H1 (cell line): ENCODE data around the gene TMSB10. TPM values are rescaled to one million over a fixed set of nuclear protein-coding genes. Genes with fewer than 3 reads are reported as not detected.
"Not testable (repeated sequence)": the region's sequence is repeated elsewhere in the genome, so short reads cannot be mapped to it uniquely, and the experiment has no call there.

Source experiments
- CTCF ChIA-PET: fragments of 300-600 bp; sonication (Branson Sonifier 250); formaldehyde crosslinking; loops from one replicate; lab custom pipeline; 2021; ENCODE audit not compliant: partially characterized antibody; lab: Charles Lee
- POLR2A ChIA-PET: fragments of 300-600 bp; sonication (Branson Sonifier 250); formaldehyde crosslinking; loops from one replicate; lab custom pipeline; 2021; ENCODE audit warnings: inconsistent platforms; ENCODE audit not compliant: partially characterized antibody; lab: Charles Lee
- DNase-seq, 2 experiments: peaks; one replicate each; pipeline versions ENCODE4 v3.0.0 to v3.0.0-alpha.2; 2010 to 2022; ENCODE audit warnings: low spot score in 2 of 2, low read depth in 1 of 2, mixed read lengths in 1 of 2
- FAIRE-seq: peaks from 2 replicates; lab custom pipeline; 2011; peaks lifted over from hg19 to GRCh38; lab: Jason Lieb, UNC
- H2AFZ ChIP-seq: 2 replicates; pipeline ENCODE4 v1.8.1; 2012; ENCODE audit warnings: low read length, inconsistent platforms
- H2AK5ac ChIP-seq: 2 replicates; pipeline ENCODE4 v1.6.1; 2013; ENCODE audit warnings: low read depth, low read length
- H2BK120ac ChIP-seq: replicated peaks from 2 replicates; pipeline ENCODE3; 2013; ENCODE audit warnings: low read depth, low read length, inconsistent platforms
- H2BK12ac ChIP-seq: 2 replicates; pipeline ENCODE4 v1.6.1; 2013; ENCODE audit warnings: low read depth, low read length
- H2BK15ac ChIP-seq: 2 replicates; pipeline ENCODE4 v1.6.1; 2013; ENCODE audit warnings: low read length
- H2BK20ac ChIP-seq: 2 replicates; pipeline ENCODE4 v1.6.1; 2013; ENCODE audit warnings: low read length
- H2BK5ac ChIP-seq: 2 replicates; pipeline ENCODE4 v1.6.1; 2013; ENCODE audit warnings: low read depth, low read length
- H3K14ac ChIP-seq: 2 replicates; pipeline ENCODE4 v1.6.1; 2013; ENCODE audit warnings: inconsistent platforms; ENCODE audit not compliant: insufficient read length
- H3K18ac ChIP-seq: 2 replicates; pipeline ENCODE4 v1.6.1; 2013; ENCODE audit warnings: low read length; ENCODE audit errors: extremely low read depth
- H3K23ac ChIP-seq: 2 replicates; pipeline ENCODE4 v1.6.1; 2013; ENCODE audit warnings: inconsistent platforms; ENCODE audit not compliant: insufficient read length
- H3K23me2 ChIP-seq: 2 replicates; pipeline ENCODE4 v1.6.1; 2013; ENCODE audit warnings: low read depth, low read length
- H3K27ac ChIP-seq: 2 replicates; pipeline ENCODE4 v1.6.1; 2011; ENCODE audit warnings: low read depth, low read length, inconsistent platforms
- H3K27me3 ChIP-seq, 4 experiments: replicated peaks in 1 of 4; 1 replicate in 1 of 4; 2 replicates in 3 of 4; pipeline versions ENCODE4 v1.6.1 to v1.8.1; 2011 to 2013; ENCODE audit warnings: low read length in 3 of 4, mild to moderate bottlenecking in 3 of 4, inconsistent platforms in 2 of 4, mixed read lengths in 2 of 4, moderate library complexity in 1 of 4; ENCODE audit not compliant: control insufficient read depth in 3 of 4, insufficient read depth in 3 of 4; ENCODE audit errors: extremely low read depth in 1 of 4
- H3K36me3 ChIP-seq, 4 experiments: 2 replicates each; pipeline versions ENCODE4 v1.6.1 to v1.8.1; 2011 to 2013; ENCODE audit warnings: mild to moderate bottlenecking in 4 of 4, low read length in 3 of 4, moderate library complexity in 2 of 4, control low read depth in 1 of 4, inconsistent platforms in 1 of 4; ENCODE audit not compliant: insufficient read depth in 4 of 4, control insufficient read depth in 2 of 4
- H3K4ac ChIP-seq: replicated peaks from 2 replicates; pipeline ENCODE3; 2013; ENCODE audit warnings: low read length, low read depth, mixed read lengths, inconsistent platforms; ENCODE audit not compliant: insufficient read length
- H3K4me1 ChIP-seq, 4 experiments: replicated peaks in 1 of 4; 1 replicate in 1 of 4; 2 replicates in 3 of 4; pipeline versions ENCODE4 v1.6.1 to v1.8.1; 2011 to 2013; ENCODE audit warnings: low read length in 3 of 4, inconsistent platforms in 2 of 4, mixed read lengths in 1 of 4; ENCODE audit not compliant: insufficient read depth in 4 of 4, control insufficient read depth in 3 of 4
- H3K4me2 ChIP-seq, 2 experiments: 2 replicates each; pipeline versions ENCODE4 v1.6.1 to v1.8.1; 2011 to 2013; ENCODE audit warnings: low read depth in 2 of 2, low read length in 2 of 2, control low read depth in 1 of 2, inconsistent platforms in 1 of 2, mild to moderate bottlenecking in 1 of 2; ENCODE audit not compliant: insufficient read depth in 1 of 2
- H3K4me3 ChIP-seq, 4 experiments: fragments of 200-600, 300-600 bp in 1 of 4; sonication (generic), shearing (Covaris generic), sonication (Bioruptor Twin) in 1 of 4; 2 replicates each; pipeline versions ENCODE4 v1.5.1 to v1.8.1; 2011 to 2016; ENCODE audit warnings: low read length in 4 of 4, low read depth in 3 of 4, control low read depth in 2 of 4, inconsistent platforms in 2 of 4, mild to moderate bottlenecking in 2 of 4, mixed read lengths in 1 of 4, moderate library complexity in 1 of 4; ENCODE audit not compliant: insufficient read depth in 2 of 4; ENCODE audit errors: extremely low read depth in 1 of 4
- H3K56ac ChIP-seq: replicated peaks from 2 replicates; pipeline ENCODE3; 2013; ENCODE audit warnings: low read depth, mild to moderate bottlenecking, mixed read lengths, low read length, inconsistent platforms; ENCODE audit not compliant: insufficient read length
- H3K79me1 ChIP-seq: 2 replicates; pipeline ENCODE4 v1.6.1; 2013; ENCODE audit warnings: low read depth, low read length, control low read depth
- H3K79me2 ChIP-seq, 2 experiments: 2 replicates each; pipeline versions ENCODE4 v1.6.1 to v1.8.1; 2012 to 2013; ENCODE audit warnings: low read length in 2 of 2, mild to moderate bottlenecking in 2 of 2, inconsistent platforms in 1 of 2; ENCODE audit not compliant: insufficient read depth in 2 of 2, control insufficient read depth in 1 of 2
- H3K9ac ChIP-seq, 4 experiments: replicated peaks in 1 of 4; 1 replicate in 1 of 4; 2 replicates in 3 of 4; pipeline versions ENCODE4 v1.6.1 to v1.8.1; 2011 to 2013; ENCODE audit warnings: low read depth in 3 of 4, low read length in 3 of 4, control low read depth in 2 of 4, mild to moderate bottlenecking in 2 of 4, moderate library complexity in 2 of 4, inconsistent platforms in 1 of 4; ENCODE audit errors: extremely low read depth in 1 of 4
- H3K9me3 ChIP-seq, 2 experiments: 2 replicates each; pipeline versions ENCODE4 v1.6.1 to v1.8.1; 2012 to 2013; ENCODE audit warnings: mild to moderate bottlenecking in 2 of 2, moderate library complexity in 2 of 2, control low read depth in 1 of 2, inconsistent platforms in 1 of 2, low read depth in 1 of 2, low read length in 1 of 2, mixed read lengths in 1 of 2; ENCODE audit not compliant: insufficient read depth in 2 of 2
- H4K20me1 ChIP-seq, 2 experiments: replicated peaks in 1 of 2; 2 replicates each; pipeline versions ENCODE3 to v1.8.1; 2011 to 2013; ENCODE audit warnings: inconsistent platforms in 2 of 2, low read length in 2 of 2, mild to moderate bottlenecking in 1 of 2; ENCODE audit not compliant: insufficient read depth in 2 of 2, control insufficient read depth in 1 of 2
- H4K5ac ChIP-seq: 2 replicates; pipeline ENCODE4 v1.6.1; 2013; ENCODE audit warnings: low read length, low read depth, mixed read lengths, inconsistent platforms; ENCODE audit not compliant: insufficient read length
- H4K8ac ChIP-seq: 2 replicates; pipeline ENCODE4 v1.8.0; 2013; ENCODE audit warnings: mild to moderate bottlenecking, moderate library complexity, low read length, inconsistent platforms; ENCODE audit not compliant: insufficient read depth; ENCODE audit errors: extremely low read depth
- H4K91ac ChIP-seq: replicated peaks from 2 replicates; pipeline ENCODE3; 2013; ENCODE audit warnings: low read length, mixed read lengths, inconsistent platforms; ENCODE audit not compliant: insufficient read length
- RAD21 ChIP-seq, 2 experiments: IDR thresholded peaks in 1 of 2; conservative IDR thresholded peaks in 1 of 2; 2 replicates each; pipeline ENCODE4 v1.6.1; 2011; ENCODE audit warnings: low read depth in 2 of 2, low read length in 2 of 2, improper control_type of control experiment in 1 of 2, inconsistent platforms in 1 of 2, mild to moderate bottlenecking in 1 of 2, moderate library complexity in 1 of 2
- TBP ChIP-seq: IDR thresholded peaks from 2 replicates; pipeline ENCODE4 v1.6.1; 2011; ENCODE audit warnings: low read depth, low read length, improper control_type of control experiment
- WGBS, 2 experiments: shearing (Covaris generic) in 1 of 2; methylation state at CpG; one replicate each; pipeline versions ENCODE4 v1.1.6 to v1.1.7; 2013 to 2015; ENCODE audit warnings: low lambda C conversion rate in 2 of 2, mixed read lengths in 2 of 2, inconsistent platforms in 1 of 2, low coverage in 1 of 2, missing lambda C conversion rate in 1 of 2; ENCODE audit not compliant: insufficient replicate concordance in 2 of 2, insufficient coverage in 1 of 2, insufficient read length in 1 of 2; ENCODE audit errors: extremely low coverage in 1 of 2, missing lambda C conversion rate in 1 of 2; 5-methylcytosine and 5-hydroxymethylcytosine counted together
- polyA plus RNA-seq, 7 experiments: library from polyadenylated mRNA; depleted of rRNA in 3 of 7; stranded (reverse) in 5 of 7; unstranded in 2 of 7; fragments of >200 nt in 5 of 7; fragments of 200-250 nt in 2 of 7; gene quantifications; 1 replicate in 5 of 7; 2 replicates in 1 of 7; 4 replicates in 1 of 7; pipeline versions ENCODE4 v1.2.1 to v1.2.3, GENCODE V29; 2011 to 2013; ENCODE audit warnings: missing spikeins in 2 of 7, mixed read lengths in 2 of 7
- total RNA-seq: library from RNA; stranded (reverse); fragmentation: NEBNext Ultra II Directional; extraction: Animal tissue kit (Norgen Biotek cat#: 25700); gene quantifications from 2 replicates; pipeline ENCODE4 v1.2.1, GENCODE V29; 2021
- TF ChIP-seq, protein P1 (sequence below): IDR thresholded peaks from 2 replicates; pipeline ENCODE4 v1.6.1; 2012; ENCODE audit warnings: inconsistent platforms
- TF ChIP-seq, protein P2 (sequence below): IDR thresholded peaks from 2 replicates; pipeline ENCODE4 v1.6.1; 2011; ENCODE audit warnings: low read length, improper control_type of control experiment

The TMSB10 gene
- total and polyA plus RNA-seq, 2 of the 8 experiments (the other 6 are each of a cell fraction or from before 2014, with no cell fraction given), result 593 to 1,075 TPM

DNA sequence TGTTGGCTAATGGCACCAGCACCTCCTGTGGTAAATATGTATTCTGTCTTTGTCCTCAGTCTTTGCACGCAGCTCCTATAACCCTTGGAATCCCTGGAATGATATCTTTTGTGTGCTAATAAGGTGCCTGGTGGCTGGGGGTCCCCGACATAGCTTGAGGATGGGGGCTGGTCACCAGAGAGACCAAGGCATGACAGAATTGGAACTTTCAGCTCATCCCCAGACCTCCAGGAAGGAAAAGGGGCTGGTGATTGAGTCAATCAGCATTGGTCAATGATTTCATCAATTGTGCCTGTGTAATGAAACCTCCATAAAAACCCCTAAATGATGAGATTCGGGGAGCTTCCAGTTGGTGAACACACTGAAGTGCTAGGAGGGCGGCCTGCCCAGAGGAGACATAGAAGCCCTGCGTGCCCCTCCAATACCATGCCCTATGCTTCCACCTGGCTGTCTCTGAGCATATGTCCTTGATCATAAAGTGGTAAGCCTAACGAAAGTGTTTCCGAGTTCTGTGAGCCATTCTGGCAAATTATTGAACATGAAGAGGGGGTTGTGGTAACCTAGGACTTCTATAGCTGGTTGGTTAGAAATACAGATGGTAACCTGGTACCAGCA, 38.9 kb downstream of the TMSB10 start (continued):
- TF ChIP-seq RAD21 (IDR thresholded peaks at IDR 0.05 in 1 of 2, conservative IDR thresholded peaks at IDR 0.05 in 1 of 2; ENCODE audit: low read depth in 2 of 2, low read length in 2 of 2), result no peak
- no peak for TF ChIP-seq TBP
- TF ChIP-seq, protein P1, sequence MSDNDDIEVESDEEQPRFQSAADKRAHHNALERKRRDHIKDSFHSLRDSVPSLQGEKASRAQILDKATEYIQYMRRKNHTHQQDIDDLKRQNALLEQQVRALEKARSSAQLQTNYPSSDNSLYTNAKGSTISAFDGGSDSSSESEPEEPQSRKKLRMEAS, result no peak
- TF ChIP-seq, protein P2, sequence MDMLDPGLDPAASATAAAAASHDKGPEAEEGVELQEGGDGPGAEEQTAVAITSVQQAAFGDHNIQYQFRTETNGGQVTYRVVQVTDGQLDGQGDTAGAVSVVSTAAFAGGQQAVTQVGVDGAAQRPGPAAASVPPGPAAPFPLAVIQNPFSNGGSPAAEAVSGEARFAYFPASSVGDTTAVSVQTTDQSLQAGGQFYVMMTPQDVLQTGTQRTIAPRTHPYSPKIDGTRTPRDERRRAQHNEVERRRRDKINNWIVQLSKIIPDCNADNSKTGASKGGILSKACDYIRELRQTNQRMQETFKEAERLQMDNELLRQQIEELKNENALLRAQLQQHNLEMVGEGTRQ, result no peak

DNA sequence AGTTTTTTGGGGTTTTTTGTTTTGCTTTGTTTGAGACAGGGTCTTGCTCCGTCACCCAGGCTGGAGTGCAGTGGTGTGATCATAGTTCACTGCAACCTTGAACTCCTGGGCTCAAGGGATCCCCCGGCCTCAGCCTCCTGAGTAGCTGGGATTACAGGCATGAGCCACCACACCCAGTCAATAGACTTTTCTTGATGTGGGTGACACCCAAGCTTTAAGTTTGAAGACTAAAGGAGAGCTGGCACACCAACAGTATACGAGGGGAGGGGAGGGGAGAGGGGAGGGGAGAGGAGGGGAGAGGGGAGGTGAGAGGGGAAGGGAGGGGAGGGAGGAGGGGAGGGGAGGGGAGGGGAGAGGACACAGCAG, 40.4 kb downstream of the TMSB10 start:
- not testable (repeated sequence) for H2BK120ac ChIP-seq, H3K23ac ChIP-seq, H3K14ac ChIP-seq, H3K18ac ChIP-seq, H3K4me1 ChIP-seq, H2BK15ac ChIP-seq, H2AK5ac ChIP-seq, H4K91ac ChIP-seq, DNase-seq, H3K23me2 ChIP-seq, H3K79me1 ChIP-seq, H3K4me2 ChIP-seq, H4K20me1 ChIP-seq, FAIRE-seq, H4K8ac ChIP-seq, H3K27ac ChIP-seq, H2BK20ac ChIP-seq, H4K5ac ChIP-seq, H3K79me2 ChIP-seq, H2AFZ ChIP-seq, H3K36me3 ChIP-seq, H3K9ac ChIP-seq, H3K9me3 ChIP-seq, H3K56ac ChIP-seq, H3K4me3 ChIP-seq, H3K4ac ChIP-seq, H3K27me3 ChIP-seq
- Histone ChIP-seq H2BK5ac (0 out of 2 replicates have a peak overlapping the region, but pooled peaks have one; percentile 2), H2BK12ac (0 out of 2 replicates have a peak overlapping the region, but pooled peaks have one; percentile 20)
- ChIA-PET CTCF (interaction anchor here (1.0 to 7.2 kb wide), 6 partner anchors 10 to 66 kb away, joined by 3 to 57 read pairs (median 4); no protein-coding TSS in a partner anchor), POLR2A (interaction anchor here (0.8 to 15.1 kb wide), 5 partner anchors 10 to 26 kb away, joined by 3 to 231 read pairs (median 8); no protein-coding TSS in a partner anchor)
- WGBS, 2 experiments, result 74% methylated on average over 2 of the region's 3 CpGs; no CpG with 5 or more reads in 1 of the 2 experiments
